Spinal cord (tissue), 10 donors: ENCODE data around the gene IL6. TPM values are rescaled to one million over a fixed set of nuclear protein-coding genes. Genes with fewer than 3 reads are reported as not detected.

ENCODE experiments used
- DNase-seq, 6 donors: peaks; one replicate each; pipeline versions ENCODE4 v3.0.0 to v3.0.0-alpha.2; 2013 to 2015; ENCODE audit warnings: low spot score in 6 of 6, low read depth in 4 of 6
- H3K27ac ChIP-seq: one replicate; pipeline ENCODE4 v1.5.1; 2013; ENCODE audit warnings: low read depth, low read length, control low read depth
- H3K27me3 ChIP-seq: one replicate; pipeline ENCODE4 v1.6.1; 2013; ENCODE audit warnings: low read length; ENCODE audit not compliant: control insufficient read depth, insufficient read depth
- H3K36me3 ChIP-seq: one replicate; pipeline ENCODE4 v1.6.1; 2013; ENCODE audit warnings: low read length; ENCODE audit not compliant: control insufficient read depth, insufficient read depth
- H3K4me1 ChIP-seq: one replicate; pipeline ENCODE4 v1.6.1; 2013; ENCODE audit warnings: low read length; ENCODE audit not compliant: control insufficient read depth, insufficient read depth
- H3K4me3 ChIP-seq: one replicate; pipeline ENCODE4 v1.5.1; 2013; ENCODE audit warnings: low read depth, low read length, control low read depth
- H3K9me3 ChIP-seq: one replicate; pipeline ENCODE4 v1.6.1; 2013; ENCODE audit warnings: low read length; ENCODE audit not compliant: control insufficient read depth, insufficient read depth
- WGBS: methylation state at CpG from one replicate; pipeline ENCODE4 v1.1.5; 2013; ENCODE audit warnings: missing lambda C conversion rate; ENCODE audit not compliant: insufficient coverage; 5-methylcytosine and 5-hydroxymethylcytosine counted together
- polyA plus RNA-seq, 2 donors: library from polyadenylated mRNA; unstranded; fragments of 120-200 nt; gene quantifications; one replicate each; pipeline ENCODE4 v1.2.1, GENCODE V29; 2013; ENCODE audit not compliant: insufficient read length in 2 of 2
- total RNA-seq, 2 donors: library from RNA; depleted of rRNA in 1 of 2; stranded (reverse); fragments of 120-200 nt in 1 of 2; fragments of >200 nt in 1 of 2; gene quantifications; one replicate each; pipeline versions ENCODE4 v1.2.3 to v1.2.4, GENCODE V29; 2013 to 2014
- donor health status: healthy.

IL6 gene
- total and polyA plus RNA-seq, 4 donors: 0.22 to 0.41 (median 0.35) TPM; not detected in 1

GRCh38 chr7:22712999-22713398 lies 14.0 kb upstream of the IL6 start:
- DNase-seq: no peak
- Histone ChIP-seq H3K4me1 (no peaks in the 10 kb centered on the region), H3K36me3 (no peaks in the 10 kb centered on the region), H3K9me3 (no peaks in the 10 kb centered on the region), H3K27me3 (no peaks in the 10 kb centered on the region), H3K27ac (no peak overlapping the region), H3K4me3 (no peak overlapping the region)
- WGBS: no CpG with 5 or more reads among the region's 1 CpG

DNA sequence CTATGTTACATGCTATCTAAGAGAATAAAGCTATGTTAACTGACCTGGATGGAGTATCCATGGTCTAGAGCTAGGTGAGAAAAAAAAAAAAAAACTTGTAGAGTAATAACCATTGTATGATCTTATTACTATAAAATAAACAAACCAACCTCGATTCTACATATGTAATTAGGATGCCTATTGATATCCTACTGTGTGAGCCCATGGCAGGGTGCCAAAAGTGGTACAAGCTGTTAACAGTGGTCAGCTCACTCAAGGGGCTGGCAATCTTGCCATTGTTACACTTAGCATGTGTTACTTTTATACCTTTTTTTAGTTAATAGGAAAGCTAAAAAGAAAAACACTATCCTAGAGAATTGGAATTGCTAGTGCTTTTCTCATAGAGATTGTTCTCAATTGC lies 13.5 kb upstream of the IL6 start:
- no peaks in the 10 kb centered on the region for H3K36me3 ChIP-seq
- no CpG with 5 or more reads among the region's 1 CpG for WGBS
- no peak for DNase-seq
- H3K27me3 ChIP-seq: no peaks in the 10 kb centered on the region
- H3K9me3 ChIP-seq: no peaks in the 10 kb centered on the region
- no peak overlapping the region for H3K4me3 ChIP-seq
- H3K4me1 ChIP-seq: no peaks in the 10 kb centered on the region
- no peak overlapping the region for H3K27ac ChIP-seq

GRCh38 chr7:22715969-22716368 lies 11.0 kb upstream of the IL6 start:
- Histone ChIP-seq H3K27ac (no peak overlapping the region), H3K9me3 (no peaks in the 10 kb centered on the region), H3K4me1 (no peaks in the 10 kb centered on the region), H3K4me3 (no peak overlapping the region), H3K27me3 (no peaks in the 10 kb centered on the region), H3K36me3 (no peaks in the 10 kb centered on the region)
- WGBS: no CpG with 5 or more reads among the region's 4 CpGs
- DNase-seq: no peak

DNA sequence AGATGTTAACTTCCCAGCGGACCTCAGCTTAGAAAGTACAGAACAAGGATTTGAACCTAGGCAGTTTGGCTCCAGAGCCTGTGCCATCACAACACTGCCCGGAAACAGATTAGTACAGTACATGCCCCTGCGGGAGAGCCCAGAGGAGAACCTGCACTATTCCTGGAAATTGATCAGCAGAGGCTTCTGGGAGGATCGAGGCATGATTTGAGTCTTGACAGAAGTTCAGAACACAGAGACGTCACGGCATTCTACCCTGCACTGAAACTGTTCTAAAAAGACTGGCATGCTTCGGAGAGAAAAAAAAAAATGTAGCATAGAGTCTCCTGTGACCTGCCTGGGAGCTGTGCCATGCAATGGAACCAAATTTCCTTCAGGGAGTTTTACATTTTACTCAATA lies 9.2 kb upstream of the IL6 start:
- Histone ChIP-seq H3K4me3 (no peak overlapping the region), H3K4me1 (peaks cover 9% of the 10 kb centered on the region), H3K27ac (no peak overlapping the region), H3K27me3 (no peaks in the 10 kb centered on the region), H3K9me3 (no peaks in the 10 kb centered on the region), H3K36me3 (no peaks in the 10 kb centered on the region)
- DNase-seq: peak in 1 of 6 donors; percentile 37
- 79% methylated on average over 4 of the region's 7 CpGs for WGBS

DNA sequence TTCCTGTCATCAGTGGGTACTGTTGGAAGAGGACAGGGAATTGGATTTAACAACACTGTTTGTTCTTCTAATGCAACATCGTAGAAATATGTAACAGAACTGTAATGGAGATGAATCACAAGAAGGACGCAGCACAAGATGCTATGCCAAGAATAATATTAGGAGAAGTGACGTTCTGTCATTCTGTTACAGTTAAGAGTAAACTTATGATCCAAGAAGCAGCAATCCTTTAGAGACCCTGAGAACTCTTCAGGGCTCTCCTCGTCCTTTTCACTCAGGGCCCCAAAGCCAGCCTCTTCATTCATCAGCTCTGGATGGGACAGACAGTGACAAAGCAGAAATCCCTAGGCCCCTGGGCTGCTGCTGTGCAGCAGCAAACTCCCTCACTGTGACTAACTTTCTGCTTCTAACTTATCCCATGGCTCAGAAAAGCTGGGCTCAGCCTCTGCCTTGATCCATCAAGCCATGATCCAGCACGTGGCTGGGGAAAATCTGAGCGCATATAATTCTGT lies 8.7 kb upstream of the IL6 start:
- peaks cover 14% of the 10 kb centered on the region for H3K4me1 ChIP-seq
- no peaks in the 10 kb centered on the region for H3K9me3 ChIP-seq
- WGBS: 56% methylated on average over 3 of the region's 6 CpGs
- H3K4me3 ChIP-seq: no peak overlapping the region
- no peak overlapping the region for H3K27ac ChIP-seq
- no peak for DNase-seq
- H3K27me3 ChIP-seq: no peaks in the 10 kb centered on the region
- H3K36me3 ChIP-seq: no peaks in the 10 kb centered on the region

GRCh38 chr7:22718911-22719420 lies 8.0 kb upstream of the IL6 start:
- Histone ChIP-seq H3K4me3 (no peak overlapping the region), H3K27ac (no peak overlapping the region), H3K4me1 (peaks cover 19% of the 10 kb centered on the region), H3K36me3 (no peaks in the 10 kb centered on the region), H3K9me3 (no peaks in the 10 kb centered on the region), H3K27me3 (no peaks in the 10 kb centered on the region)
- WGBS: no CpG with 5 or more reads among the region's 1 CpG
- DNase-seq: no peak

GRCh38 chr7:22720791-22721786 lies 5.9 kb upstream of the IL6 start:
- H3K27ac ChIP-seq: no peak overlapping the region
- H3K27me3 ChIP-seq: peaks cover under 1% of the 10 kb centered on the region
- no peak overlapping the region for H3K4me3 ChIP-seq
- peaks cover 22% of the 10 kb centered on the region for H3K4me1 ChIP-seq
- 39% methylated on average over 3 of the region's 3 CpGs for WGBS
- no peaks in the 10 kb centered on the region for H3K9me3 ChIP-seq
- DNase-seq: peak in 1 of 6 donors; percentile 52
- no peaks in the 10 kb centered on the region for H3K36me3 ChIP-seq

- peak overlapping the region; percentile 36 for H3K27ac ChIP-seq
- 96% methylated on average over 3 of the region's 6 CpGs for whole genome bisulfite sequencing
- no peaks in the 10 kb centered on the region for H3K9me3 ChIP-seq
Observed at GRCh38 chr7:22722536-22723180, 4.3 kb upstream of the IL6 start.

GRCh38 chr7:22723181-22723601 lies 3.8 kb upstream of the IL6 start:
- Histone ChIP-seq H3K36me3 (no peaks in the 10 kb centered on the region), H3K4me1 (peaks cover 34% of the 10 kb centered on the region), H3K27ac (peak overlapping the region; percentile 36), H3K4me3 (no peak overlapping the region), H3K9me3 (no peaks in the 10 kb centered on the region), H3K27me3 (peaks cover 4% of the 10 kb centered on the region)
- DNase-seq: peak in 4 of 6 donors; percentile 29 to 77 (median 35)
- 20% methylated on average over 2 of the region's 2 CpGs for WGBS

More at GRCh38 chr7:22722536-22723180, 4.3 kb upstream of the IL6 start:
- no peak for DNase-seq
- no peaks in the 10 kb centered on the region for H3K36me3 ChIP-seq
- no peak overlapping the region for H3K4me3 ChIP-seq
- peaks cover 4% of the 10 kb centered on the region for H3K27me3 ChIP-seq
- H3K4me1 ChIP-seq: peaks cover 34% of the 10 kb centered on the region
